ENCODE measurements around the gene EVI5L.

EVI5L gene

DNA sequence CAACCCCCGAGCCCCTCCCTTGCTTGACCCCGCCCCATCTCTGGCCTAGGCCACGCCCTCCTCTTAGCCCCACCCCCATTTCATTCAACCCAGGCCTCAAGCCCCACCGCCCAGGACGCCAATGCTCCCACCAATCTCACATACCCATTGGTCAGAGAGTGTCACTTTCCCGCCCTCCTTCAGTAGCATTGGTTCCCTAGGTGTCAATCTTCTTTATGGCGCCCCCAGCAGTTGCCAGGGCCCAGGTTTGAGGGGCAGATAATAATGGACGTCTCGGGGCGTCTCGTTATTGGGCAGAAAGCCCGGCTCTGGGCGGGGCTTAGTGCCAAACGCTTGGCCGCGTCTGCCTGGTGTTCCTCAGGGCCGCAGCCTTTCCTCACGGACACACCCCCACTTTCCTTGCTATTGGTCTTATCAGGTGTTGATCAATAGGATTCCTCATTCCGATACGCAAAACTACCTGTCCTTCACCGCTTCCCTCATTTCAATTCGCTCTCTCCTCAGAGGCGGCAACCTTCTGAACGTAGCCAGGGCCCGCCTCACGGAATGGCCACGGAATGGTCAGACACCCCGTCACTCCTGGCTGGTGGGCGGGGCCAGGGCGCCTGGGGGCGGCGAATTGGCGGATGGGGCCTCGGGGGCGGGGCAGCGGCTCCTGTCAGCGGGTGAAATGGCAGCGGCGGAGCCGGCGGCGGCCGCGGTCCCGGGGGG is at the start of gene EVI5L:
Gene EVI5L (plus strand): TSS at position 658 of the 711 bp plus-strand sequence. CDS start 16,325 bp downstream, outside the sequence.
- no peak for TF ChIP-seq CTCF (IDR thresholded peaks at IDR 0.05; ENCODE audit: poor library complexity, severe bottlenecking)
- DNase-seq (ENCODE audit: low spot score) (peak; percentile 97), ATAC-seq (ENCODE audit: low read depth) (peak; percentile 83)
- H3K4me1 ChIP-seq (ENCODE audit: insufficient read depth, poor library complexity, severe bottlenecking): peaks cover 20% of the 10 kb centered on the region
- peak within 1 kb of the TSS; percentile 84 for H3K4me3 ChIP-seq (ENCODE audit: severe bottlenecking)
- H3K9me3 ChIP-seq (ENCODE audit: severe bottlenecking): no peaks in the 10 kb centered on the region
- H3K27me3 ChIP-seq (ENCODE audit: insufficient read depth, poor library complexity, severe bottlenecking): no peaks in the 10 kb centered on the region
- no peaks in the 10 kb centered on the region for H3K36me3 ChIP-seq (ENCODE audit: low read depth)
- peak within 1 kb of the TSS; percentile 88 for H3K27ac ChIP-seq (ENCODE audit: poor library complexity, severe bottlenecking)

GRCh38 chr19:7781157-7781556 is 48.9 kb upstream of the EVI5L start:
- TF ChIP-seq CTCF (IDR thresholded peaks at IDR 0.05; ENCODE audit: poor library complexity, severe bottlenecking): no peak
- H3K4me3 ChIP-seq (ENCODE audit: severe bottlenecking): no peak overlapping the region
- H3K27ac ChIP-seq (ENCODE audit: poor library complexity, severe bottlenecking): no peak overlapping the region
- H3K27me3 ChIP-seq (ENCODE audit: insufficient read depth, poor library complexity, severe bottlenecking): peaks cover 22% of the 10 kb centered on the region
- ATAC-seq (ENCODE audit: low read depth) (no peak), DNase-seq (ENCODE audit: low spot score) (no peak)
- H3K4me1 ChIP-seq (ENCODE audit: insufficient read depth, poor library complexity, severe bottlenecking): peaks cover 4% of the 10 kb centered on the region
- H3K9me3 ChIP-seq (ENCODE audit: severe bottlenecking): no peaks in the 10 kb centered on the region
- no peaks in the 10 kb centered on the region for H3K36me3 ChIP-seq (ENCODE audit: low read depth)

DNA sequence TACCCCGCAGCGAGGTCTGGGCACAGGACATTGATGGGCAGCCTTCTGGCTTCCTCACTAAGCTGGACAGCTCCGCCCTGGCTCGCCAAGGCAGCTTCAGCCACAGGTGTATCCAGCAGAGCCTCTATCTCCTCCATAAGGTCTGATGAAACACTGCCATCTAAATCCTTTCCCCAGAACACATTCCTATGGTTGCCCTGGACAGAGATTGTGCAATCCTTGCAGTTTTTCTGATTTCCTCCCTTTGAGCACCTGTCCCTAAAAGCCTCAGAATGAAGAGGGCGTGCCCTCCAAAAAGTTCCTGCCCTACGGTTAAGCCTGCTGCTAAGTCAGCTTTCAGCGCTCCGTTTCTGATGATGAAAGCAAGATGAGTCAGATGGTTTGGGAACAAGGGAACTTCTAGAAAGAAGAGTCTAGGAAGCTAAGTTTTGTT is 46.0 kb upstream of the EVI5L start:
- Histone ChIP-seq H3K27ac (ENCODE audit: poor library complexity, severe bottlenecking) (no peak overlapping the region), H3K4me3 (ENCODE audit: severe bottlenecking) (no peak overlapping the region), H3K9me3 (ENCODE audit: severe bottlenecking) (no peaks in the 10 kb centered on the region), H3K36me3 (ENCODE audit: low read depth) (no peaks in the 10 kb centered on the region), H3K27me3 (ENCODE audit: insufficient read depth, poor library complexity, severe bottlenecking) (peaks cover 41% of the 10 kb centered on the region), H3K4me1 (ENCODE audit: insufficient read depth, poor library complexity, severe bottlenecking) (peaks cover 4% of the 10 kb centered on the region)
- ATAC-seq (ENCODE audit: low read depth) (peak; percentile 93), DNase-seq (ENCODE audit: low spot score) (no peak)
- TF ChIP-seq CTCF (IDR thresholded peaks at IDR 0.05; ENCODE audit: poor library complexity, severe bottlenecking): no peak

DNA sequence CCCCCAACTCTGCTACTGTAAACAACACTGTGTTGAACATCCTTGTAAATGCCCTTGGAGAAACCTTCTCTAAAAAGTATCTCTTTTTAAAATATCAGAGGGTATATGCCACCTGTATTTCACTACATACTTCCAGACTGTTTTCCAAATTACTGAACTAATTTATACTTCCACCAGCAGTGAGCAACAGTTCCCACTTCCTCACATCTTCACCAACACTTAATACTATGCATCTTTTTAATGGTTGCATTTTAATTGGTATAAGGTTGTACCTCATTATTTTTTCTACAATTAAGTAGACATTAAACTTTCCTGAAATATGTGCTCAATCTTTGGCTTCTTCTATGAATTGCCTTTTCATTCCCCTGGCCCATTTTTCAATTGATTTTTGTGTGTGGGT is 45.2 kb upstream of the EVI5L start:
- ATAC-seq (ENCODE audit: low read depth) (no peak), DNase-seq (ENCODE audit: low spot score) (no peak)
- H3K27me3 ChIP-seq (ENCODE audit: insufficient read depth, poor library complexity, severe bottlenecking): peaks cover 45% of the 10 kb centered on the region
- H3K9me3 ChIP-seq (ENCODE audit: severe bottlenecking): no peaks in the 10 kb centered on the region
- no peaks in the 10 kb centered on the region for H3K36me3 ChIP-seq (ENCODE audit: low read depth)
- H3K4me3 ChIP-seq (ENCODE audit: severe bottlenecking): no peak overlapping the region
- H3K27ac ChIP-seq (ENCODE audit: poor library complexity, severe bottlenecking): no peak overlapping the region
- H3K4me1 ChIP-seq (ENCODE audit: insufficient read depth, poor library complexity, severe bottlenecking): peaks cover 4% of the 10 kb centered on the region
- no peak for TF ChIP-seq CTCF (IDR thresholded peaks at IDR 0.05; ENCODE audit: poor library complexity, severe bottlenecking)

DNA sequence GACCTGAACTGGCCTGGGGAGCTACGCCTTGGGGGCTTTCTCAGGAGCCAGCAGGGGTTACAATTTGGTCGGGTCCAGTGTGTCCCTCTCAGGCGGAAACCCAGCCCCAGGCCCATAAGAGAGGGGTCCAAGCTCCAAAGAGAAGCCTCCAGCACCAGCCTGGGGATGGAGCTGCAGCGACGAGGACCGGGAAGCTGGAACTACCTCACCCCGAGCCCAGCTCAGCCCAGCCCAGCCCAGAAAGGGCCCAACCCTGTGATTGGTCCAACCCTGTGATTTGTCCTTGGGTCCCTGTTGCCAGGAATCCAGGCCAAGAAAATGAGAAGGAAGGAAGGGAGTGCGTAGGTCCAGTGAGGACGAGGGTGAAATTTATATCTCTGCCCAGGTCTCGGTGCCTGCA is 42.9 kb upstream of the EVI5L start:
- Histone ChIP-seq H3K9me3 (ENCODE audit: severe bottlenecking) (no peaks in the 10 kb centered on the region), H3K36me3 (ENCODE audit: low read depth) (no peaks in the 10 kb centered on the region), H3K27ac (ENCODE audit: poor library complexity, severe bottlenecking) (no peak overlapping the region), H3K27me3 (ENCODE audit: insufficient read depth, poor library complexity, severe bottlenecking) (peaks cover 33% of the 10 kb centered on the region), H3K4me1 (ENCODE audit: insufficient read depth, poor library complexity, severe bottlenecking) (peaks cover 4% of the 10 kb centered on the region), H3K4me3 (ENCODE audit: severe bottlenecking) (no peak overlapping the region)
- no peak for DNase-seq (ENCODE audit: low spot score)
- no peak for TF ChIP-seq CTCF (IDR thresholded peaks at IDR 0.05; ENCODE audit: poor library complexity, severe bottlenecking)
- ATAC-seq (ENCODE audit: low read depth): no peak
